ENCODE results near the gene KHSRP. TPM values are rescaled to one million over a fixed set of nuclear protein-coding genes. Genes with fewer than 3 reads are reported as not detected.
A peak's percentile ranks its signal among the peaks of the same experiment; 100 is the strongest.

Gene KHSRP
- total and polyA plus RNA-seq, 7 experiments from 2014 or later = 12.5 to 276 (median 149) TPM

DNA sequence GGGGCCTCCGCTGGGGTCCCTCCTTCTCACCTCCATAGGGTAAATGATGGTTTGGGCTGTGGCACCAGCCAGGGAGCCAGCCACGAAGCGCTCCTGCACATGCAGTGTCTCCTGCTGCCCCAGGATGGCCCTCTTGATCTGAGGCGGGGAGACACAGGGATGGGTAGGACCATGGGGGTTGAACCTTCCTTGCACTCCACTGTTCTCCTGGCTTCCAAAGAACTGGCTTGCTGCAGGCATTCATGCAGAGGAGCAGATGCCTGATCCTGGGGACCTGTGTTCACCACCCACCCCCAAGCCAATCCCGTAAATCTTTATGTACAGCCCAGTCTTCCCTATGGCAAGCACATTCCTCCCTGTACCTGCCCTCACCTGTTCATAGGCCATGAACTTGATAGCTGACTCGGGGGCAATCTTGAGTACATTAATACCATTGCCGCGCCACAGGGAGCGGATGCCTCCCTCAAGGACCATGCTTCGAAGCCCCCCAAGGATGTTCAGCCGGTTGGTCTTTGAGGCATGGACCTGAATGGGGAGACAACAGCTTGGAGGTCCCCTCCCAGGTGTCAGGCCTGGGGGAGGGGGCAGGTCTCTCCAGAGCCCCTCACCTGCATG is 29.4 kb upstream of the KHSRP start:
- Histone ChIP-seq H3K36me3 (ENCODE audit: control insufficient read depth in 2 of 3, insufficient read depth in 3 of 3, low read length in 3 of 3) (peaks cover 0 to 46% (median 18%) of the 10 kb centered on the region in 3 experiments), H3K9me3 (ENCODE audit: control insufficient read depth in 2 of 3, low read length in 3 of 3) (peaks cover 0 to 22% (median 0%) of the 10 kb centered on the region in 3 experiments), H3K27me3 (ENCODE audit: control insufficient read depth in 2 of 2, insufficient read depth in 2 of 2, low read length in 2 of 2) (no peaks in the 10 kb centered on the region), H3K4me3 (ENCODE audit: low read length) (no peak overlapping the region), H3K4me1 (ENCODE audit: control insufficient read depth in 2 of 2, insufficient read depth in 2 of 2, low read length in 2 of 2) (no peaks in the 10 kb centered on the region), H3K27ac (ENCODE audit: low read depth, low read length) (no peak overlapping the region)
- Mint-ChIP-seq H3K9me3 (peaks cover 0 to 26% (median 12%) of the 10 kb centered on the region in 11 donors), H3K36me3 (peaks cover 15 to 62% (median 49%) of the 10 kb centered on the region in 5 donors), H3K4me3 (no peak overlapping the region), H3K27me3 (no peaks in the 10 kb centered on the region), H3K27ac (no peak overlapping the region), H3K4me1 (peaks cover 5 to 12% (median 8%) of the 10 kb centered on the region in 7 donors)
- ChIA-PET POLR2A (interaction anchor here (0.6 kb wide), 2 partner anchors 26 to 1478 kb away, joined by 3 to 7 read pairs; no protein-coding TSS in a partner anchor), CTCF (no interaction called here)
- ATAC-seq (no peak), DNase-seq (peak in 1 of 9 donors; percentile 12)
- intact Hi-C loops (cut with micrococcal nuclease) = no loop called here

DNA sequence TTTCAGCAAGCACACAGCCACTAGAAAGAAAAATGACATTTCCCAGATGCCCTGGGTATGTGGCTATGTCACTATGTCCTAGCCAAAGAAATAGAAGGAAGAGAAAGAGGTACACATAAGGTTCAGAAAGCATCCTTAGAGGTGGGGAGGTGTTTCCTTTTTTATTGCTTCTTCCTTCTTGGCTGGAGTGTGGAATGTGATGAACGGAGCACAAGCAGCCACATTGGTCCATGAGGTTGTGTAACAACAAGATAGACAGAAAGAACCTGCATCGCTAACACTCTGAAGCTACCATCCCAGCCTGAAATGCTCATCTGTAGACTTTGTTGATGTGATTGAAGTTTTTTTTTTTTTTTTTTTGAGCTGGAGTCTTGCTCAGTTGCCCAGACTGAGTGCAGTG is 28.3 kb upstream of the KHSRP start:
- H3K36me3 ChIP-seq (ENCODE audit: control insufficient read depth in 2 of 3, insufficient read depth in 3 of 3, low read length in 3 of 3) = peaks cover 0 to 46% (median 18%) of the 10 kb centered on the region in 3 experiments
- no peaks in the 10 kb centered on the region for H3K27me3 ChIP-seq (ENCODE audit: control insufficient read depth in 2 of 2, insufficient read depth in 2 of 2, low read length in 2 of 2)
- Mint-ChIP-seq H3K36me3 (peaks cover 15 to 62% (median 49%) of the 10 kb centered on the region in 5 donors), H3K4me1 (peaks cover 0 to under 1% (median 0%) of the 10 kb centered on the region in 7 donors), H3K4me3 (no peak overlapping the region), H3K27ac (peak overlapping the region in 1 of 9 donors; percentile 7), H3K9me3 (peaks cover 0 to 26% (median 12%) of the 10 kb centered on the region in 11 donors), H3K27me3 (no peaks in the 10 kb centered on the region)
- no peak overlapping the region for H3K4me3 ChIP-seq (ENCODE audit: low read length)
- H3K27ac ChIP-seq (ENCODE audit: low read depth, low read length) = no peak overlapping the region
- H3K9me3 ChIP-seq (ENCODE audit: control insufficient read depth in 2 of 3, low read length in 3 of 3) = peaks cover 0 to 22% (median 0%) of the 10 kb centered on the region in 3 experiments
- H3K4me1 ChIP-seq (ENCODE audit: control insufficient read depth in 2 of 2, insufficient read depth in 2 of 2, low read length in 2 of 2) = no peaks in the 10 kb centered on the region
- CTCF ChIA-PET = no interaction called here
- ATAC-seq = no peak
- DNase-seq = no peak
- intact Hi-C loops (cut with micrococcal nuclease) = no loop called here
- POLR2A ChIA-PET = interaction anchor here (0.6 kb wide), 1 partner anchor 17 kb away, joined by 5 read pairs; no protein-coding TSS in a partner anchor

DNA sequence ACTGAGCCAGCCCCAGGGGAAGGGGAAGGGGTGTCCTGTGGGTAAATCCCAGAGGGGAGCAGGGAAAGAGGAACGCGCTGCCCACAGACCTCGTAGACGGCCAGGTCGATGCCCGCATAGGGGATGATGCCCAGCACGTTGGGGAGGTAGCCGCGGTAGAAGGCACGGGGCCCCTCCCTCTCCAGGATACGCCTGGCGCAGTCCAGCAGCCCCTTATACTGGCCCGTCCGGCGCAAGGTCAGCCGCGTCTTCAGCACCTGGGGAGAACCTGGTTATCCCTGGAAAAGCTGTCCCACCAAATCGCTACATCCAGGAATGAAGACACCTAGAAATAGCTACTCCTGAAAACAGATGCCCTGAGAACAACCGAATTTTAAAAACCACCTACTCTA is 27.6 kb upstream of the KHSRP start:
- peaks cover 0 to 22% (median 0%) of the 10 kb centered on the region in 3 experiments for H3K9me3 ChIP-seq (ENCODE audit: control insufficient read depth in 2 of 3, low read length in 3 of 3)
- H3K27me3 ChIP-seq (ENCODE audit: control insufficient read depth in 2 of 2, insufficient read depth in 2 of 2, low read length in 2 of 2) = no peaks in the 10 kb centered on the region
- no peak for ATAC-seq
- no peaks in the 10 kb centered on the region for H3K27me3 Mint-ChIP-seq
- H3K27ac Mint-ChIP-seq = no peak overlapping the region
- H3K4me1 Mint-ChIP-seq = no peaks in the 10 kb centered on the region
- H3K36me3 Mint-ChIP-seq = peaks cover 15 to 57% (median 49%) of the 10 kb centered on the region in 5 donors
- ChIA-PET POLR2A (no interaction called here), CTCF (no interaction called here)
- H3K4me3 Mint-ChIP-seq = no peak overlapping the region
- intact Hi-C loops (cut with micrococcal nuclease) = no loop called here
- peaks cover 0 to 43% (median 18%) of the 10 kb centered on the region in 3 experiments for H3K36me3 ChIP-seq (ENCODE audit: control insufficient read depth in 2 of 3, insufficient read depth in 3 of 3, low read length in 3 of 3)
- no peak overlapping the region for H3K27ac ChIP-seq (ENCODE audit: low read depth, low read length)
- H3K4me1 ChIP-seq (ENCODE audit: control insufficient read depth in 2 of 2, insufficient read depth in 2 of 2, low read length in 2 of 2) = no peaks in the 10 kb centered on the region
- no peak for DNase-seq
- H3K4me3 ChIP-seq (ENCODE audit: low read length) = no peak overlapping the region
- peaks cover 0 to 26% (median 12%) of the 10 kb centered on the region in 11 donors for H3K9me3 Mint-ChIP-seq

- no peak overlapping the region for H3K27ac ChIP-seq (ENCODE audit: low read depth, low read length)
- peaks cover 0 to 22% (median 0%) of the 10 kb centered on the region in 3 experiments for H3K9me3 ChIP-seq (ENCODE audit: control insufficient read depth in 2 of 3, low read length in 3 of 3)
- intact Hi-C loops (cut with micrococcal nuclease) = no loop called here
- H3K36me3 Mint-ChIP-seq = peaks cover 18 to 62% (median 52%) of the 10 kb centered on the region in 5 donors
- POLR2A ChIA-PET = no interaction called here
- no peaks in the 10 kb centered on the region for H3K27me3 Mint-ChIP-seq
- no peak for ATAC-seq
- H3K27ac Mint-ChIP-seq = no peak overlapping the region
- no peaks in the 10 kb centered on the region for H3K4me1 ChIP-seq (ENCODE audit: control insufficient read depth in 2 of 2, insufficient read depth in 2 of 2, low read length in 2 of 2)
- peaks cover 0 to 2% (median 0%) of the 10 kb centered on the region in 7 donors for H3K4me1 Mint-ChIP-seq
- H3K27me3 ChIP-seq (ENCODE audit: control insufficient read depth in 2 of 2, insufficient read depth in 2 of 2, low read length in 2 of 2) = no peaks in the 10 kb centered on the region
- DNase-seq = no peak
- peaks cover 0 to 26% (median 12%) of the 10 kb centered on the region in 11 donors for H3K9me3 Mint-ChIP-seq
- CTCF ChIA-PET = no interaction called here
- no peak overlapping the region for H3K4me3 ChIP-seq (ENCODE audit: low read length)
- peaks cover 0 to 43% (median 18%) of the 10 kb centered on the region in 3 experiments for H3K36me3 ChIP-seq (ENCODE audit: control insufficient read depth in 2 of 3, insufficient read depth in 3 of 3, low read length in 3 of 3)
- no peak overlapping the region for H3K4me3 Mint-ChIP-seq
Observed at GRCh38 chr19:6451583-6452222, 27.1 kb upstream of the KHSRP start.

- H3K9me3 ChIP-seq (ENCODE audit: control insufficient read depth in 2 of 3, low read length in 3 of 3) = peaks cover 0 to 18% (median 0%) of the 10 kb centered on the region in 3 experiments
- H3K27ac Mint-ChIP-seq = peak overlapping the region in 1 of 9 donors; percentile 65
- no peaks in the 10 kb centered on the region for H3K4me1 ChIP-seq (ENCODE audit: control insufficient read depth in 2 of 2, insufficient read depth in 2 of 2, low read length in 2 of 2)
- peaks cover 0 to 34% (median 17%) of the 10 kb centered on the region in 3 experiments for H3K36me3 ChIP-seq (ENCODE audit: control insufficient read depth in 2 of 3, insufficient read depth in 3 of 3, low read length in 3 of 3)
- DNase-seq = no peak
- H3K4me1 Mint-ChIP-seq = peaks cover 0 to 6% (median 0%) of the 10 kb centered on the region in 7 donors
- no peaks in the 10 kb centered on the region for H3K27me3 ChIP-seq (ENCODE audit: control insufficient read depth in 2 of 2, insufficient read depth in 2 of 2, low read length in 2 of 2)
- H3K9me3 Mint-ChIP-seq = peaks cover 0 to 21% (median 6%) of the 10 kb centered on the region in 11 donors
- H3K4me3 Mint-ChIP-seq = no peak overlapping the region
- ATAC-seq = no peak
- no peak overlapping the region for H3K4me3 ChIP-seq (ENCODE audit: low read length)
- CTCF ChIA-PET = no interaction called here
- peaks cover 10 to 62% (median 44%) of the 10 kb centered on the region in 5 donors for H3K36me3 Mint-ChIP-seq
- no peak overlapping the region for H3K27ac ChIP-seq (ENCODE audit: low read depth, low read length)
- no peaks in the 10 kb centered on the region for H3K27me3 Mint-ChIP-seq
- POLR2A ChIA-PET = no interaction called here
- intact Hi-C loops (cut with micrococcal nuclease) = no loop called here
Observed at GRCh38 chr19:6450166-6450565, 25.6 kb upstream of the KHSRP start.

DNA sequence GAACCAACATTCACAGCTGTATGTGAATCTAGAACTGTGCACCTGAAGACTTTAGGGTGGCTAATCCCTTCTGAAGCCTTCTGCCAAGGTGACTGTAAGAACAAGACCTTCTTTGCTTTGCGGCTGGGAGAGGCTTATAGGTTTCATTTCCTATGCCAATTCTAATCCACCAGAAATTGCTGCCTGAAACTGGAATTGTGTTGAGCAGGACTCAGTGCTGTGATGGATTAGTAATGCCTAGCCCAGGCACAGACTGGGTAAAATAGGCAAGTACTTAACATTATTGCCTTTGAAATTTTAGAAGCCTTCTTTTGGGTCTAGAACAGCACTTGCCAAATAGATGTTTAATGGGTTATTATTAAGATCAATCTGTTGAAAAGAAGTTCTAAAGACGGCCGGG is 23.4 kb upstream of the KHSRP start:
- CTCF ChIA-PET = no interaction called here
- Mint-ChIP-seq H3K9me3 (peaks cover 0 to 6% (median 0%) of the 10 kb centered on the region in 11 donors), H3K27ac (no peak overlapping the region), H3K36me3 (peaks cover 6 to 48% (median 28%) of the 10 kb centered on the region in 5 donors), H3K4me3 (no peak overlapping the region), H3K4me1 (peaks cover 0 to 6% (median 0%) of the 10 kb centered on the region in 7 donors), H3K27me3 (no peaks in the 10 kb centered on the region)
- no peak for ATAC-seq
- POLR2A ChIA-PET = no interaction called here
- Histone ChIP-seq H3K27ac (ENCODE audit: low read depth, low read length) (no peak overlapping the region), H3K9me3 (ENCODE audit: control insufficient read depth in 2 of 3, low read length in 3 of 3) (no peaks in the 10 kb centered on the region), H3K36me3 (ENCODE audit: control insufficient read depth in 2 of 3, insufficient read depth in 3 of 3, low read length in 3 of 3) (peaks cover 0 to 13% (median 0%) of the 10 kb centered on the region in 3 experiments), H3K4me3 (ENCODE audit: low read length) (no peak overlapping the region), H3K4me1 (ENCODE audit: control insufficient read depth in 2 of 2, insufficient read depth in 2 of 2, low read length in 2 of 2) (no peaks in the 10 kb centered on the region), H3K27me3 (ENCODE audit: control insufficient read depth in 2 of 2, insufficient read depth in 2 of 2, low read length in 2 of 2) (no peaks in the 10 kb centered on the region)
- no peak for DNase-seq
- intact Hi-C loops (cut with micrococcal nuclease) = no loop called here

Data from naive thymus-derived CD4-positive, alpha-beta T cell (primary cell).